SK-N-SH treated with all-trans-retinoic acid at 6 μM for 48 hours (cell line): Measurements from ENCODE around the gene RNGTT.

Source experiments
- CSDC2 ChIP-seq: fragments of 250-450 bp; sonication (Bioruptor Pico); IDR thresholded peaks from 2 replicates; pipeline ENCODE4 v1.5.0; 2020; ENCODE audit warnings: mild to moderate bottlenecking, moderate library complexity
- ISL1 ChIP-seq: fragments of 250-450 bp; sonication (Bioruptor Pico); IDR thresholded peaks from 2 replicates; pipeline ENCODE4 v2.1.2; 2022; ENCODE audit warnings: mild to moderate bottlenecking, moderate library complexity
- TOX ChIP-seq: fragments of 250-450 bp; sonication (Bioruptor Pico); IDR thresholded peaks from 2 replicates; pipeline ENCODE4 v1.8.0; 2021; ENCODE audit warnings: mild to moderate bottlenecking, moderate library complexity, borderline replicate concordance
- ZFP3 ChIP-seq: fragments of 250-450 bp; sonication (Bioruptor Pico); IDR thresholded peaks from 2 replicates; pipeline ENCODE4 v1.5.0; 2020; ENCODE audit warnings: mild to moderate bottlenecking, moderate library complexity
- TF ChIP-seq, protein P1 (sequence below): fragments of 250-450 bp; sonication (Bioruptor Pico); IDR thresholded peaks from 2 replicates; pipeline ENCODE4 v1.8.0; 2020; ENCODE audit warnings: mild to moderate bottlenecking, moderate library complexity, borderline replicate concordance
- TF ChIP-seq, protein P2 (sequence below): fragments of 250-450 bp; sonication (Bioruptor Pico); IDR thresholded peaks from 2 replicates; pipeline ENCODE4 v1.5.1; 2020; ENCODE audit warnings: low read depth, mild to moderate bottlenecking, moderate library complexity
- TF ChIP-seq, protein P3 (sequence below): fragments of 250-450 bp; sonication (Bioruptor Pico); IDR thresholded peaks from 2 replicates; pipeline ENCODE4 v1.5.1; 2021; ENCODE audit warnings: mild to moderate bottlenecking, moderate library complexity
- TF ChIP-seq, protein P4 (sequence below): fragments of 250-450 bp; sonication (Bioruptor Pico); IDR thresholded peaks from 2 replicates; pipeline ENCODE4 v1.8.0; 2021; ENCODE audit warnings: low read depth, mild to moderate bottlenecking, moderate library complexity, borderline replicate concordance

DNA sequence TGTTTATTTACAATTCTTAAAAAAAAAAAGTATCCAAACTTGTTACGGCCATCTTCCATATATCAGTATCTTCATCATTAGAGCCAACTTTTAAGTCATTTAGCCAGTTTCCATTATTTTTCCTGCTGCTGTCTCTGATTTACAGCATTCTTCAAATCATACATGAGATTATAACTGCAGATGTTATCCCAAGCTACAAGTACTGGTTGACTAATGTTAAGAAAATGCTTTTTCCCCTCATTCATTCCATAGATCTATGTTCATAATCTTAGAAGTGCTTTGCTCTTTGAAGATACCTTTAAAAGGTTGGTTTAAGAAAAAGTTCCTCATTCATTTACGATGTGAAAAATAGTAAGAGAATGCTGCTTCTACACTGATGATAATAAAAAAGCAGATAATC, 158.7 kb downstream of the RNGTT start:
- TF ChIP-seq ISL1 (CRISPR knock-in tag), result no peak; the same call in 1 of the 2 replicates
- TF ChIP-seq TOX (CRISPR knock-in tag), result no peak
- TF ChIP-seq, protein P1, sequence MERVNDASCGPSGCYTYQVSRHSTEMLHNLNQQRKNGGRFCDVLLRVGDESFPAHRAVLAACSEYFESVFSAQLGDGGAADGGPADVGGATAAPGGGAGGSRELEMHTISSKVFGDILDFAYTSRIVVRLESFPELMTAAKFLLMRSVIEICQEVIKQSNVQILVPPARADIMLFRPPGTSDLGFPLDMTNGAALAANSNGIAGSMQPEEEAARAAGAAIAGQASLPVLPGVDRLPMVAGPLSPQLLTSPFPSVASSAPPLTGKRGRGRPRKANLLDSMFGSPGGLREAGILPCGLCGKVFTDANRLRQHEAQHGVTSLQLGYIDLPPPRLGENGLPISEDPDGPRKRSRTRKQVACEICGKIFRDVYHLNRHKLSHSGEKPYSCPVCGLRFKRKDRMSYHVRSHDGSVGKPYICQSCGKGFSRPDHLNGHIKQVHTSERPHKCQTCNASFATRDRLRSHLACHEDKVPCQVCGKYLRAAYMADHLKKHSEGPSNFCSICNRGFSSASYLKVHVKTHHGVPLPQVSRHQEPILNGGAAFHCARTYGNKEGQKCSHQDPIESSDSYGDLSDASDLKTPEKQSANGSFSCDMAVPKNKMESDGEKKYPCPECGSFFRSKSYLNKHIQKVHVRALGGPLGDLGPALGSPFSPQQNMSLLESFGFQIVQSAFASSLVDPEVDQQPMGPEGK (CRISPR knock-in tag), result no peak
- TF ChIP-seq, protein P2, sequence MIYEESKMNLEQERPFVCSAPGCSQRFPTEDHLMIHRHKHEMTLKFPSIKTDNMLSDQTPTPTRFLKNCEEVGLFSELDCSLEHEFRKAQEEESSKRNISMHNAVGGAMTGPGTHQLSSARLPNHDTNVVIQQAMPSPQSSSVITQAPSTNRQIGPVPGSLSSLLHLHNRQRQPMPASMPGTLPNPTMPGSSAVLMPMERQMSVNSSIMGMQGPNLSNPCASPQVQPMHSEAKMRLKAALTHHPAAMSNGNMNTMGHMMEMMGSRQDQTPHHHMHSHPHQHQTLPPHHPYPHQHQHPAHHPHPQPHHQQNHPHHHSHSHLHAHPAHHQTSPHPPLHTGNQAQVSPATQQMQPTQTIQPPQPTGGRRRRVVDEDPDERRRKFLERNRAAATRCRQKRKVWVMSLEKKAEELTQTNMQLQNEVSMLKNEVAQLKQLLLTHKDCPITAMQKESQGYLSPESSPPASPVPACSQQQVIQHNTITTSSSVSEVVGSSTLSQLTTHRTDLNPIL (CRISPR knock-in tag), result no peak
- no peak for TF ChIP-seq ZFP3 (CRISPR knock-in tag)
- TF ChIP-seq, protein P3, sequence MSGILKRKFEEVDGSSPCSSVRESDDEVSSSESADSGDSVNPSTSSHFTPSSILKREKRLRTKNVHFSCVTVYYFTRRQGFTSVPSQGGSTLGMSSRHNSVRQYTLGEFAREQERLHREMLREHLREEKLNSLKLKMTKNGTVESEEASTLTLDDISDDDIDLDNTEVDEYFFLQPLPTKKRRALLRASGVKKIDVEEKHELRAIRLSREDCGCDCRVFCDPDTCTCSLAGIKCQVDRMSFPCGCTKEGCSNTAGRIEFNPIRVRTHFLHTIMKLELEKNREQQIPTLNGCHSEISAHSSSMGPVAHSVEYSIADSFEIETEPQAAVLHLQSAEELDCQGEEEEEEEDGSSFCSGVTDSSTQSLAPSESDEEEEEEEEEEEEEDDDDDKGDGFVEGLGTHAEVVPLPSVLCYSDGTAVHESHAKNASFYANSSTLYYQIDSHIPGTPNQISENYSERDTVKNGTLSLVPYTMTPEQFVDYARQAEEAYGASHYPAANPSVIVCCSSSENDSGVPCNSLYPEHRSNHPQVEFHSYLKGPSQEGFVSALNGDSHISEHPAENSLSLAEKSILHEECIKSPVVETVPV, result no peak
- TF ChIP-seq, protein P4, sequence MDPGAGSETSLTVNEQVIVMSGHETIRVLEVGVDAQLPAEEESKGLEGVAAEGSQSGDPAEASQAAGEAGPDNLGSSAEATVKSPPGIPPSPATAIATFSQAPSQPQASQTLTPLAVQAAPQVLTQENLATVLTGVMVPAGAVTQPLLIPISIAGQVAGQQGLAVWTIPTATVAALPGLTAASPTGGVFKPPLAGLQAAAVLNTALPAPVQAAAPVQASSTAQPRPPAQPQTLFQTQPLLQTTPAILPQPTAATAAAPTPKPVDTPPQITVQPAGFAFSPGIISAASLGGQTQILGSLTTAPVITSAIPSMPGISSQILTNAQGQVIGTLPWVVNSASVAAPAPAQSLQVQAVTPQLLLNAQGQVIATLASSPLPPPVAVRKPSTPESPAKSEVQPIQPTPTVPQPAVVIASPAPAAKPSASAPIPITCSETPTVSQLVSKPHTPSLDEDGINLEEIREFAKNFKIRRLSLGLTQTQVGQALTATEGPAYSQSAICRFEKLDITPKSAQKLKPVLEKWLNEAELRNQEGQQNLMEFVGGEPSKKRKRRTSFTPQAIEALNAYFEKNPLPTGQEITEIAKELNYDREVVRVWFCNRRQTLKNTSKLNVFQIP (CRISPR knock-in tag), result no peak
- TF ChIP-seq CSDC2 (CRISPR knock-in tag), result no peak
